ENCODE results near the gene HECTD1. TPM values are rescaled to one million over a fixed set of nuclear protein-coding genes. Genes with fewer than 3 reads are reported as not detected.

Gene HECTD1
- total and polyA plus RNA-seq, 9 of the 15 experiments (the other 6 are each of a cell fraction or from before 2014, with no cell fraction given), result 27.9 to 111 (median 78.1) TPM

GRCh38 chr14:31235462-31235861 is 27.9 kb upstream of the HECTD1 start:
- no peaks in the 10 kb centered on the region for H3K27me3 ChIP-seq (ENCODE audit: control insufficient read depth in 2 of 2, insufficient read depth in 2 of 2, low read length in 2 of 2)
- no TSS peak for BruUV-seq (replicated peaks)
- no peak for FAIRE-seq

More at GRCh38 chr14:31235462-31235861, 27.9 kb upstream of the HECTD1 start:
- no peak overlapping the region for H2AFZ ChIP-seq (ENCODE audit: low read depth, low read length)
- H3K79me2 ChIP-seq (ENCODE audit: control insufficient read depth, insufficient read depth, low read length), result no peaks in the 10 kb centered on the region
- intact Hi-C loops (cut with micrococcal nuclease) (no loop called here), in situ Hi-C loops (cut with MboI) (no loop called here)
- peaks cover 0 to 17% of the 10 kb centered on the region in 2 experiments; a peak in 3 of 5 replicates for H3K4me1 ChIP-seq (replicated peaks in 1 of 2; ENCODE audit: control insufficient read depth in 2 of 2, insufficient read depth in 2 of 2, low read length in 2 of 2)
- CTCF ChIA-PET (ENCODE audit: low intra/inter-chr PET ratio), result no interaction called here
- POLR2A ChIA-PET, result no interaction called here
- no peak overlapping the region for H3K27ac ChIP-seq (ENCODE audit: extremely low read depth, low read depth, low read length)
- 71% methylated on average over 2 of the region's 3 CpGs for WGBS (ENCODE audit: insufficient coverage, low coverage, missing lambda C conversion rate)
- no peak overlapping the region for H3K9ac ChIP-seq (ENCODE audit: insufficient read depth in 1 of 2, low read depth in 2 of 2, low read length in 2 of 2)
- no peaks in the 10 kb centered on the region for H3K9me1 ChIP-seq (ENCODE audit: control insufficient read depth, insufficient read depth, low read length)
- no peaks in the 10 kb centered on the region for H4K20me1 ChIP-seq (replicated peaks; ENCODE audit: control insufficient read depth, insufficient read depth, low read length)
- ATAC-seq (no peak), DNase-seq (ENCODE audit: extremely low read depth in 1 of 4, low spot score in 3 of 4) (no peak)
- H3K9me3 ChIP-seq (replicated peaks; ENCODE audit: control insufficient read depth, insufficient read depth, low read depth, low read length), result no peaks in the 10 kb centered on the region
- H3K4me3 ChIP-seq, result no peak overlapping the region
- no peaks in the 10 kb centered on the region for H3K36me3 ChIP-seq (ENCODE audit: control insufficient read depth, insufficient read depth, low read length)
- H3K4me2 ChIP-seq (ENCODE audit: insufficient read depth, low read length), result no peak overlapping the region
- no peak for TF ChIP-seq GABPB2 (CRISPR knock-in tag; conservative IDR thresholded peaks at IDR 0.05)
- TF ChIP-seq, protein P1, sequence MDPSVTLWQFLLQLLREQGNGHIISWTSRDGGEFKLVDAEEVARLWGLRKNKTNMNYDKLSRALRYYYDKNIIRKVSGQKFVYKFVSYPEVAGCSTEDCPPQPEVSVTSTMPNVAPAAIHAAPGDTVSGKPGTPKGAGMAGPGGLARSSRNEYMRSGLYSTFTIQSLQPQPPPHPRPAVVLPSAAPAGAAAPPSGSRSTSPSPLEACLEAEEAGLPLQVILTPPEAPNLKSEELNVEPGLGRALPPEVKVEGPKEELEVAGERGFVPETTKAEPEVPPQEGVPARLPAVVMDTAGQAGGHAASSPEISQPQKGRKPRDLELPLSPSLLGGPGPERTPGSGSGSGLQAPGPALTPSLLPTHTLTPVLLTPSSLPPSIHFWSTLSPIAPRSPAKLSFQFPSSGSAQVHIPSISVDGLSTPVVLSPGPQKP (CRISPR knock-in tag; IDR thresholded peaks at IDR 0.05), result no peak
- no peak for TF ChIP-seq SP1 (CRISPR knock-in tag; IDR thresholded peaks at IDR 0.05)
- no peak for TF ChIP-seq XRCC5 (IDR thresholded peaks at IDR 0.05; ENCODE audit: low read depth, low read length)
- TF ChIP-seq ZNF644 (tag; IDR thresholded peaks at IDR 0.05; ENCODE audit: low read depth), result no peak
- no peak for TF ChIP-seq ZBTB7A (IDR thresholded peaks at IDR 0.05; ENCODE audit: borderline replicate concordance, control insufficient read depth, low read depth, low read length)
- TF ChIP-seq, protein P2, sequence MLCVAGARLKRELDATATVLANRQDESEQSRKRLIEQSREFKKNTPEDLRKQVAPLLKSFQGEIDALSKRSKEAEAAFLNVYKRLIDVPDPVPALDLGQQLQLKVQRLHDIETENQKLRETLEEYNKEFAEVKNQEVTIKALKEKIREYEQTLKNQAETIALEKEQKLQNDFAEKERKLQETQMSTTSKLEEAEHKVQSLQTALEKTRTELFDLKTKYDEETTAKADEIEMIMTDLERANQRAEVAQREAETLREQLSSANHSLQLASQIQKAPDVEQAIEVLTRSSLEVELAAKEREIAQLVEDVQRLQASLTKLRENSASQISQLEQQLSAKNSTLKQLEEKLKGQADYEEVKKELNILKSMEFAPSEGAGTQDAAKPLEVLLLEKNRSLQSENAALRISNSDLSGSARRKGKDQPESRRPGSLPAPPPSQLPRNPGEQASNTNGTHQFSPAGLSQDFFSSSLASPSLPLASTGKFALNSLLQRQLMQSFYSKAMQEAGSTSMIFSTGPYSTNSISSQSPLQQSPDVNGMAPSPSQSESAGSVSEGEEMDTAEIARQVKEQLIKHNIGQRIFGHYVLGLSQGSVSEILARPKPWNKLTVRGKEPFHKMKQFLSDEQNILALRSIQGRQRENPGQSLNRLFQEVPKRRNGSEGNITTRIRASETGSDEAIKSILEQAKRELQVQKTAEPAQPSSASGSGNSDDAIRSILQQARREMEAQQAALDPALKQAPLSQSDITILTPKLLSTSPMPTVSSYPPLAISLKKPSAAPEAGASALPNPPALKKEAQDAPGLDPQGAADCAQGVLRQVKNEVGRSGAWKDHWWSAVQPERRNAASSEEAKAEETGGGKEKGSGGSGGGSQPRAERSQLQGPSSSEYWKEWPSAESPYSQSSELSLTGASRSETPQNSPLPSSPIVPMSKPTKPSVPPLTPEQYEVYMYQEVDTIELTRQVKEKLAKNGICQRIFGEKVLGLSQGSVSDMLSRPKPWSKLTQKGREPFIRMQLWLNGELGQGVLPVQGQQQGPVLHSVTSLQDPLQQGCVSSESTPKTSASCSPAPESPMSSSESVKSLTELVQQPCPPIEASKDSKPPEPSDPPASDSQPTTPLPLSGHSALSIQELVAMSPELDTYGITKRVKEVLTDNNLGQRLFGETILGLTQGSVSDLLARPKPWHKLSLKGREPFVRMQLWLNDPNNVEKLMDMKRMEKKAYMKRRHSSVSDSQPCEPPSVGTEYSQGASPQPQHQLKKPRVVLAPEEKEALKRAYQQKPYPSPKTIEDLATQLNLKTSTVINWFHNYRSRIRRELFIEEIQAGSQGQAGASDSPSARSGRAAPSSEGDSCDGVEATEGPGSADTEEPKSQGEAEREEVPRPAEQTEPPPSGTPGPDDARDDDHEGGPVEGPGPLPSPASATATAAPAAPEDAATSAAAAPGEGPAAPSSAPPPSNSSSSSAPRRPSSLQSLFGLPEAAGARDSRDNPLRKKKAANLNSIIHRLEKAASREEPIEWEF (CRISPR knock-in tag; IDR thresholded peaks at IDR 0.05), result no peak
- TF ChIP-seq SRF (CRISPR knock-in tag; IDR thresholded peaks at IDR 0.05), result no peak
- no peak for TF ChIP-seq GABPA (tag; conservative IDR thresholded peaks at IDR 0.05; ENCODE audit: low read depth)
- TF ChIP-seq ESRRA (IDR thresholded peaks at IDR 0.05; ENCODE audit: borderline replicate concordance, low read depth), result no peak
- no peak for TF ChIP-seq ARID2 (IDR thresholded peaks at IDR 0.05)

All from K562 (cell line).